Tibial artery (tissue), 4 donors: ENCODE measurements around the gene SSRP1.

Experiments
- DNase-seq, 2 donors: peaks; one replicate each; pipeline ENCODE4 v3.0.0-alpha.2; 2019
- H3K27ac ChIP-seq, 2 donors: fragments of 200-600 bp; sonication (generic) in 1 of 2; 1 replicate in 1 of 2; 2 replicates in 1 of 2; pipeline ENCODE4 v1.5.1; 2018 to 2019; ENCODE audit warnings: mild to moderate bottlenecking in 1 of 2
- H3K27me3 ChIP-seq, 2 donors: fragments of 200-600 bp; sonication (generic) in 1 of 2; one replicate each; pipeline versions ENCODE4 v1.5.1 to v1.6.0; 2016 to 2019
- H3K36me3 ChIP-seq, 3 donors: fragments of 200-600 bp; sonication (generic) in 2 of 3; one replicate each; pipeline ENCODE4 v1.5.1; 2016 to 2019; ENCODE audit warnings: mild to moderate bottlenecking in 2 of 3
- H3K4me1 ChIP-seq, 4 donors: fragments of 200-600 bp; sonication (generic) in 2 of 4; 1 replicate in 3 of 4; 2 replicates in 1 of 4; pipeline ENCODE4 v1.5.1; 2016 to 2019
- H3K4me3 ChIP-seq, 2 donors: fragments of 200-600 bp; sonication (generic) in 1 of 2; 1 replicate in 1 of 2; 2 replicates in 1 of 2; pipeline ENCODE4 v1.5.1; 2018 to 2019; ENCODE audit warnings: mild to moderate bottlenecking in 2 of 2
- H3K9me3 ChIP-seq, 3 donors: fragments of 200-600 bp; sonication (generic) in 1 of 3; one replicate each; pipeline ENCODE4 v1.5.1; 2016 to 2019
- intact Hi-C: fragments of 100-400 bp; cut with DNase I; formaldehyde crosslinking; loops from one replicate; pipeline ENCODE4 v1.15.0; 2023; ENCODE audit warnings: low total_unique reads
- TF ChIP-seq, protein P1 (sequence below), 2 experiments: fragments of 200-600 bp in 1 of 2; fragments of 450-650 bp in 1 of 2; IDR thresholded peaks; one replicate each; pipeline ENCODE4 v1.5.1; 2017 to 2019; ENCODE audit warnings: antibody characterized with exemption in 2 of 2, mild to moderate bottlenecking in 1 of 2, moderate library complexity in 1 of 2

SSRP1 gene

DNA sequence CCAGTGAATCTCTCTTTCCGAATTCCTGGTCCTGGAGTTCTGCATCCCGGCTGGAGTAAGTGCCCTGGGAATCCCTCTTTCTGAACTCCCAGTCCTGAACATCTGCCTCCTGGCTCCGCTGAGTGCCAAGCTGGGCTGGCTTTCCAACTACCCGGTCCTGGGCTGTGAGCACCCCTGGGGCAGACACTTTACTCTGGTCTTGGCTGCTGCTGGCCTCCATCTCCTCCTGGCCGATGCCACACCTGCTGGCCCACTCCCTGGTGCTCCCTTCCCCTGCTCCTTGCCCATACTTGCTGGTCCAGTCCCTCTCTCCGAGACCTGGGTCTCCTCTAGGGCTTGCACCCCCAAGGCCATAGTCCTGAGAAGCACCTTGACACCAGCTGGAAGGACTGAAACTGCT, 25.6 kb downstream of the SSRP1 start:
- peak overlapping the region in 1 of 2 donors; percentile 62 for H3K4me3 ChIP-seq
- TF ChIP-seq, protein P1, sequence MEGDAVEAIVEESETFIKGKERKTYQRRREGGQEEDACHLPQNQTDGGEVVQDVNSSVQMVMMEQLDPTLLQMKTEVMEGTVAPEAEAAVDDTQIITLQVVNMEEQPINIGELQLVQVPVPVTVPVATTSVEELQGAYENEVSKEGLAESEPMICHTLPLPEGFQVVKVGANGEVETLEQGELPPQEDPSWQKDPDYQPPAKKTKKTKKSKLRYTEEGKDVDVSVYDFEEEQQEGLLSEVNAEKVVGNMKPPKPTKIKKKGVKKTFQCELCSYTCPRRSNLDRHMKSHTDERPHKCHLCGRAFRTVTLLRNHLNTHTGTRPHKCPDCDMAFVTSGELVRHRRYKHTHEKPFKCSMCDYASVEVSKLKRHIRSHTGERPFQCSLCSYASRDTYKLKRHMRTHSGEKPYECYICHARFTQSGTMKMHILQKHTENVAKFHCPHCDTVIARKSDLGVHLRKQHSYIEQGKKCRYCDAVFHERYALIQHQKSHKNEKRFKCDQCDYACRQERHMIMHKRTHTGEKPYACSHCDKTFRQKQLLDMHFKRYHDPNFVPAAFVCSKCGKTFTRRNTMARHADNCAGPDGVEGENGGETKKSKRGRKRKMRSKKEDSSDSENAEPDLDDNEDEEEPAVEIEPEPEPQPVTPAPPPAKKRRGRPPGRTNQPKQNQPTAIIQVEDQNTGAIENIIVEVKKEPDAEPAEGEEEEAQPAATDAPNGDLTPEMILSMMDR (IDR thresholded peaks at IDR 0.05): no peak
- H3K27me3 ChIP-seq: no peaks in the 10 kb centered on the region
- peak in 1 of 2 donors; percentile 68 for DNase-seq
- peaks cover 39 to 75% (median 70%) of the 10 kb centered on the region in 3 donors for H3K36me3 ChIP-seq
- intact Hi-C loops: no loop called here
- peak overlapping the region; percentile 76 to 79 for H3K27ac ChIP-seq
- peaks cover 0 to 83% (median 73%) of the 10 kb centered on the region in 4 donors for H3K4me1 ChIP-seq
- H3K9me3 ChIP-seq: no peaks in the 10 kb centered on the region

DNA sequence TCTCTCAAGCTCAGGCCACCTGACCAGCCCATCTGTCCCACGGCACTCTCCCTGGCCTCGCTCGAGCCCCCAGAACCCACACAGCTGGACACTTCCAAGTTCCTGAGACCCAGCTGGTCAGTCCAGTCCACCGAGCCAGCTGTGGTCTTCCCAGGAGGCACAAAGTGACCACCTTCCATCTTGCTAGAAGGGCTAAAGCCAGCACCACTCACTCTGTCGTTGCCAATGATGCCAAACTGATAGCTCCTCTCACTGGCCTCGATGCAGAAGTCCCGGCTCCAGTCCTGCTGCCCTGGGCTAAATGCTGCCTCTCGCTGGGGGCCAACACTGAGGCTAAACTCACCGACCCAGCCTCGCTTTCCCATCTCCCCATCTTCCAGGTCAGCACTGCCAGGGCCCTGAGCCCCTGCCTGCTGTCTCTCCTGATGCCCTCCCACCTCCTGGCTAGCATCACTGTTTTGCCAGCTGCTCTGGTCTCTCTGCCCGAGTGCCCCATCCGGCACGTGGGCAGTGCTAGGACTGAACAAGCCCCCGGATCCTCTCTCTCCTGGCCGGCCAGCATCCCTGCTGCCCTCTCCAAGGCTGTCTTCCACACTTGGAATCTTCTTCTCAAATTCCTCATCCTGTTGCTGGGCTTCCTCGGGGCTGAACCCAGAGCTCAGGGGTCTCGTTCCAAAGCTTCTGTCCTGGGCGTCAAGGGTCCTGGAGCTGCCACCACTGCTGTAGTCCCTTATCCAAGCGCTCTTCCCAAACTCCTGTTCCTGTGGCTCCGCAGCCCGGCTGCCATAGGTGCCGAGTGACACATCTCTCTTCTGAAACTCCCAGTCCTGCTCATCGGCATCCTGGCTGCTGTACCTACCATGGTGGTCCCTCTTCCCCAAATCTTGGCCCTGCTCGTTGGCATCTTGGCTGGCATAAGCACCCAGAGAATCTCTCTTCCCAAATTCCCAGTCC, 26.3 kb downstream of the SSRP1 start:
- no peak overlapping the region for H3K4me3 ChIP-seq

DNA sequence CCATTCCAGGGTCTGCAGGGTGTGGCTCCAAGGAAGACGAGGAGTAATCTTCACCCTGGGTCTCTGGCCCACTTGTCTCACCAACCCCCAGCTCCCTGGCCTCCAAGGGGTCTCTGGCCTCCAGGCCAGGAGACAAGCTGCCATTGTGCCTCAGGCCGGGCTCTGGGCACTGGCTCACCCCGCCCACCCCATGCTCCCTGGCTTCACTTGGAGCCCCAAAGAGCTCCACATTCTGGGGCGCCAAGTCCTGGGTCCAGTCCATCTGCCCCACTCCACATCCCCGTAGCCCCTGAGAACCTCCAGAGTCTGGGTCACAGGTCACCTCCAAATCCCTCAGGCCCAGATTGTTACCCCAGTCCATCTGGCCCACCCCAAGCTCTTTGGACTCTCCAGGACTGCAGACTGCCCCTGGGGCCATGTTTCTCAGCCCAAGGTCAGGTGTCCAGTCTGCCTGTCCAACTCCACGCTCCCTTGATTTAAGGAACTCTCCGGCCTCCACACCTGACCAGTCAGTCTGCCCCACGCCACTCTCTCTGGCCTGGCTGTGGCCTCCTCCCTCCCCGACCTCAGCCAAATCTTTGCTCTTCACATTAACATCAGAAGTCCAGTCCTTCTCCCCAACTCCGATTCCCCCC, 27.1 kb downstream of the SSRP1 start:
- DNase-seq: no peak
- H3K4me3 ChIP-seq: no peak overlapping the region
- peaks cover 33 to 73% (median 64%) of the 10 kb centered on the region in 3 donors for H3K36me3 ChIP-seq
- intact Hi-C loops: no loop called here
- no peaks in the 10 kb centered on the region for H3K27me3 ChIP-seq
- TF ChIP-seq, protein P1 (IDR thresholded peaks at IDR 0.05): no peak
- H3K9me3 ChIP-seq: no peaks in the 10 kb centered on the region
- peak overlapping the region; percentile 76 to 79 for H3K27ac ChIP-seq
- H3K4me1 ChIP-seq: peaks cover 0 to 93% (median 81%) of the 10 kb centered on the region in 4 donors

More for the DNA sequence above, 26.3 kb downstream of the SSRP1 start:
- TF ChIP-seq, protein P1 (IDR thresholded peaks at IDR 0.05): no peak
- Histone ChIP-seq H3K36me3 (peaks cover 33 to 73% (median 64%) of the 10 kb centered on the region in 3 donors), H3K4me1 (peaks cover 0 to 90% (median 76%) of the 10 kb centered on the region in 4 donors), H3K9me3 (no peaks in the 10 kb centered on the region), H3K27me3 (no peaks in the 10 kb centered on the region), H3K27ac (peak overlapping the region; percentile 76 to 79)
- intact Hi-C loops: no loop called here
- no peak for DNase-seq

DNA sequence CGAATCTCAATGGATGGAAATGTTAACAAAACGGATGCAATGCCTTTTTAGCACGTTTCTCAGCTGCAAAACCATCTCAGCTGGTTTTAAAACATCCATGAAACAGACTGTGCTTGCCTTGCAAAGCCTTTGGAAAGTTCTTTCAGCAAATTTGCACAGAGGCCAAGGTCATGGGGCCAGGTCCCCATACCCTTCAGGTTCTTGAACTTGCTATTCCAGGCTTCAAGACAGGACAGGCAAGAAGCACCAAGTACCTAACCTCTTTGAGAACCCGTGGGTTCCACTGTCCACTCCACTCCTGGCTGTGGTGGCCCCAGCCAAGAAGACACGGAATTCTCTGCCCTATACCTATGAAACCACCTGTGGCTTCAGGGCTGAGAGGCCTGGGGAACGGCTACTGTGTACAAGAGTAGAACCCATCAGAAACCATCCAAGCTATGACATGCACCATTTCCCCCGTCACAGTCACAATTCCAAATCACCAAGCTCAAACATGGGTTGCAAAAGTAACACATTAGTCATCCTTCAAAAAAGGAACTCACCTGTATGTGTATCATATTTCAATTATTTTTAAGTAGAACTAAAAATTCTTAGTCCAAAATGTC, 27.9 kb downstream of the SSRP1 start:
- intact Hi-C loops: no loop called here
- peaks cover 0 to 85% (median 75%) of the 10 kb centered on the region in 4 donors for H3K4me1 ChIP-seq
- peak overlapping the region in 1 of 2 donors; percentile 79 for H3K27ac ChIP-seq

More for the DNA sequence above, 27.9 kb downstream of the SSRP1 start:
- Histone ChIP-seq H3K27me3 (no peaks in the 10 kb centered on the region), H3K4me3 (no peak overlapping the region), H3K9me3 (no peaks in the 10 kb centered on the region), H3K36me3 (peaks cover 33 to 73% (median 64%) of the 10 kb centered on the region in 3 donors)
- peak in 1 of 2 donors; percentile 62 for DNase-seq
- TF ChIP-seq, protein P1 (IDR thresholded peaks at IDR 0.05): no peak
